CD4-positive, alpha-beta T cell (primary cell): ENCODE measurements around the gene ATP5PD. TPM values are rescaled to one million over a fixed set of nuclear protein-coding genes. Genes with fewer than 3 reads are reported as not detected.

Source experiments
- ATAC-seq: fragments of 200-7000 bp; cut with Tn5 transposase; one replicate; pipeline ENCODE4 v1.10.0; 2022; ENCODE audit warnings: mild to moderate bottlenecking; ENCODE audit not compliant: poor library complexity
- CTCF ChIA-PET: fragments of 350-600 bp; sonication (Branson Sonifier 250); formaldehyde crosslinking; loops from one replicate; lab custom pipeline; 2021; ENCODE audit warnings: antibody characterized with exemption, inconsistent platforms; lab: Charles Lee
- POLR2A ChIA-PET: fragments of 350-600 bp; sonication (Branson Sonifier 250); formaldehyde crosslinking; loops from one replicate; lab custom pipeline; 2021; ENCODE audit warnings: antibody characterized with exemption, inconsistent platforms; lab: Charles Lee
- DNase-seq, 14 experiments: peaks; one replicate each; pipeline ENCODE4 v3.0.0-alpha.2; 2013 to 2020; ENCODE audit warnings: mixed read lengths in 2 of 14
- H3K27ac ChIP-seq, 2 donors: one replicate each; pipeline versions ENCODE4 v1.5.1 to v1.7.0; 2013; ENCODE audit warnings: low read length in 2 of 2, low read depth in 1 of 2, mild to moderate bottlenecking in 1 of 2
- H3K27me3 ChIP-seq, 2 experiments: 1 replicate in 1 of 2; 2 replicates in 1 of 2; pipeline versions ENCODE4 v1.6.1 to v1.7.0; 2013; ENCODE audit warnings: low read length in 2 of 2, control low read depth in 1 of 2, mild to moderate bottlenecking in 1 of 2, moderate library complexity in 1 of 2; ENCODE audit not compliant: insufficient read depth in 2 of 2, control insufficient read depth in 1 of 2
- H3K36me3 ChIP-seq: one replicate; pipeline ENCODE4 v1.6.1; 2013; ENCODE audit warnings: low read length, control low read depth; ENCODE audit not compliant: insufficient read depth
- H3K4me1 ChIP-seq: one replicate; pipeline ENCODE4 v1.6.1; 2013; ENCODE audit warnings: low read length, control low read depth; ENCODE audit not compliant: insufficient read depth
- H3K4me3 ChIP-seq: one replicate; pipeline ENCODE4 v1.5.1; 2013; ENCODE audit warnings: mild to moderate bottlenecking, low read length, moderate library complexity
- H3K9me3 ChIP-seq, 2 experiments: 1 replicate in 1 of 2; 2 replicates in 1 of 2; pipeline versions ENCODE4 v1.6.1 to v1.7.0; 2013; ENCODE audit warnings: low read length in 2 of 2, mild to moderate bottlenecking in 2 of 2, control low read depth in 1 of 2, moderate library complexity in 1 of 2; ENCODE audit not compliant: control insufficient read depth in 1 of 2, insufficient read depth in 1 of 2
- H3K27ac Mint-ChIP-seq: one replicate; pipeline ENCODE4 v1.8.0; 2020; ENCODE audit warnings: mixed read lengths
- H3K27me3 Mint-ChIP-seq: one replicate; pipeline ENCODE4 v1.8.0; 2021; ENCODE audit warnings: mixed read lengths
- H3K36me3 Mint-ChIP-seq: one replicate; pipeline ENCODE4 v1.8.0; 2021; ENCODE audit warnings: low read depth, mixed read lengths
- H3K4me1 Mint-ChIP-seq: one replicate; pipeline ENCODE4 v1.8.0; 2021; ENCODE audit warnings: low read depth, mixed read lengths
- H3K4me3 Mint-ChIP-seq: one replicate; pipeline ENCODE4 v1.8.0; 2020; ENCODE audit warnings: mild to moderate bottlenecking, mixed read lengths
- H3K9me3 Mint-ChIP-seq: one replicate; pipeline ENCODE4 v1.8.0; 2020; ENCODE audit warnings: mixed read lengths
- CTCF ChIP-seq: fragments of 200-600 bp; IDR thresholded peaks from one replicate; pipeline ENCODE4 v1.8.0; 2022; ENCODE audit warnings: antibody characterized with exemption, mild to moderate bottlenecking
- intact Hi-C, 2 experiments: fragments of 100-400 bp; cut with DNase I in 1 of 2; cut with micrococcal nuclease in 1 of 2; formaldehyde crosslinking; loops; one replicate each; pipeline versions ENCODE4 v1.15.1 to v1.9.0; 2023 to 2025; cut with DNase I, micrococcal nuclease
- total RNA-seq, 174 experiments: library from RNA in 2 of 174; stranded (reverse) in 2 of 174; gene quantifications; one replicate each; pipeline ENCODE4 v1.2.3 and lab custom pipeline; 2021 to 2026

ATP5PD gene
- total RNA-seq, 2 experiments from 2014 or later, result 98.5 to 112 TPM

DNA sequence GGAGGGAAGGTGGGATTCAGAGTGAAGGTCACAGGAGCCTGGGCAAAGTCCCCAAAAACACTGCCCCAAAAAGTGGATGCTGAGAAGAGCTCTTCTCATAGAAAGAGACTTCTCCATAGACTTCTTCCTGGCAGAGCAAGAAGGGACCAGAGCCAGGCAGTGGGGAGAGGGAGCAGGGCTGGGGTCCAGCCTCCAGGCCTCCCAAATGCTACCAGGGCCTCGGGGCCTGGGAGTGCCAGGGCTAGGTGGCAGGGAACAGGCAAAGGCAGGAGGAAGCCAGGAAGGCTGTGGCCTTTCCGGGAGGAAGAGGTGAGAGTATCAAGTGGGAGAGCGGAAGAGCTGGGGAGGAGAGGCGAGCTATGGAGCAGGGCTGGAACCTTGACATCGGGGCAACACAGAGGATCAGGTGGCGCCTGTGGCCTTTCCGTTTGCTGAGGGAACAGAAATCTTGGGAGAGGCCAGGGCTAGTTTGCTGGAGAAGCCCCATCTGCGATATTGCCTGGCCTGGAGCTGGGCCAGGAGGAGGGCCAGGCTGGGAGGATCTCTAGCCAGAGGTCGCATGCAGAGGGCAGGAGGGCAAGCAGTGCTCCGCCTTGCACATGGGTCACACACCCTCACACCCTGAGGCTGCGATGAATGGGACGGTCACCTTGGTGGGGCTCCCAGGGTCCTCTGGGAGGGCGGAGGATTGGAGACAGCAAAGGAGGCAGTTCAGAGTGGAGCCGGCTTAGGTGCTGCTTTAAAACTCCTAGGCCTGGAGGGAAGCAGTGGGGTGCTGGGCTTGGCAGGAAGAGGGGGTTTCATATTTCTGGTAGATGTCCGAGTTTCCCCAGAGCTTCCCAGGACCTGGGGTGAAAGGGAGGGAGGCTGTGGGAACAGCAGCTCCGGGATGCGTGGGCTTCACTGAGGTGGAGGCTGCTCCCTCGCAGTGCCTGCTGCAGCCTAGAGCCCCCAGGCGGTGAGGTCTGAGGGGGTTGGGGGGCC, 44.4 kb upstream of the ATP5PD start:
- no peak for DNase-seq
- no peaks in the 10 kb centered on the region for H3K9me3 Mint-ChIP-seq
- peaks cover 48% of the 10 kb centered on the region for H3K4me1 Mint-ChIP-seq
- Histone ChIP-seq H3K27ac (no peak overlapping the region), H3K36me3 (no peaks in the 10 kb centered on the region), H3K4me3 (no peak overlapping the region), H3K27me3 (no peaks in the 10 kb centered on the region), H3K4me1 (peaks cover 36% of the 10 kb centered on the region), H3K9me3 (peaks cover 0 to 4% of the 10 kb centered on the region in 2 experiments)
- H3K4me3 Mint-ChIP-seq, result no peak overlapping the region
- no peaks in the 10 kb centered on the region for H3K36me3 Mint-ChIP-seq
- peak overlapping the region; percentile 87 for H3K27ac Mint-ChIP-seq
- intact Hi-C loops, result no loop called here
- ChIA-PET POLR2A (no interaction called here), CTCF (no interaction called here)
- ATAC-seq, result no peak
- no peak for TF ChIP-seq CTCF
- H3K27me3 Mint-ChIP-seq, result no peaks in the 10 kb centered on the region

DNA sequence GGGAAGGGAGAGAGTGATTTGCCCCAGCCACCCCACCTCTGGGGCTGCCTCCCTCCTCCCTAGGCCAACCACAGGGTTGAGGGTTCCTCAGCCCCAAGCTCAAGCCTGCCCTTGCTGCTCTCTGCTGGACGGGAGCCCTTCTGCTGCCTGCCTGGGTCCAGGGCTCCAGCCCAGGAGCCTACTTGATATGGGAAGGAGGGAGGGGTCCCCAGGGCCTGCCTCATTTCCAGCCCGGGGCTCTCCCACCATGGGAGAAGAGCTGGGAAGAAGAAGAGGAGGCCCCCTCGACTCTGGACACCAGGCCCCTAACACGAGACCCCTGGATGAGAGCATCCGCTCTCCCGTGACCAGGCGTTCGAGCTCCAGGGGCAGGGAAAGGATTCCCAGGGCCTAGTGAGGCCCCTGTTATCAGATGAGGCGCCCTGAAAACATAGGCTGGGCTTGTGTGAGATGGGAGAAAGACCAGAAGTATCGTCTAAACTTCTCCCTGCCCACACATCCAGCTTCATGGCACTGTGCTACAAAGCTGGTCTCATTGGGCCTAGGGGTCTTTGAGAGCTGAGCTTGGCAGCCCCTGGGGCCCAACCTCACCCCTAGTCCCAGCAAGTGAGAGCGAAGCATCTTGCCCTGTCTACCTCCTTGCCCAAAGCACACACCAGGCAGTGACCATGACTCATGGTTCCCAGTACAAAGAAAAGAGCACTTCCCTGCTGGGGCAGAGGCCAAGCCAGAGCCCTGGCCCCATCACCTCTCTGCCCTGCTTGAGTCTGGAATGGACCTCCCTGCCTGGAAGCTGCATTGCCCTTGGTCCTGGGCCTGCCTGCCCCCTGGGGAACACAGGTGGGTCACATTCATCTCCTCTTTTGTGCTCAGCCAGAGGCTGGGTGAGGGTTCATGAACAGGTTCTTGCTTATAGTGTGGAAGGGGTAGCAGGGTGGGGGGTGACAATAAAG, 42.0 kb upstream of the ATP5PD start:
- H3K27ac Mint-ChIP-seq, result peak overlapping the region; percentile 87
- H3K4me1 ChIP-seq, result peaks cover 44% of the 10 kb centered on the region
- intact Hi-C loops, result no loop called here
- DNase-seq (peak in 3 of 14 experiments; percentile 21 to 48 (median 48)), ATAC-seq (no peak)
- TF ChIP-seq CTCF, result no peak
- peak overlapping the region in 1 of 2 donors; percentile 53 for H3K27ac ChIP-seq
- peak overlapping the region; percentile 74 for H3K4me3 ChIP-seq
- POLR2A ChIA-PET, result interaction anchor here (0.9 to 3.1 kb wide), 14 partner anchors 11 to 201 kb away, joined by 3 to 18 read pairs (median 4); partner anchors contain the start of genes ARMC7, KCTD2, MIF4GD and NT5C
- H3K9me3 ChIP-seq, result peaks cover 0 to 1% of the 10 kb centered on the region in 2 experiments
- H3K4me3 Mint-ChIP-seq, result peak overlapping the region; percentile 83
- CTCF ChIA-PET, result interaction anchor here (0.7 kb wide), 1 partner anchor 131 kb away, joined by 3 read pairs; no protein-coding TSS in a partner anchor
- no peaks in the 10 kb centered on the region for H3K27me3 Mint-ChIP-seq
- H3K36me3 ChIP-seq, result no peaks in the 10 kb centered on the region
- no peaks in the 10 kb centered on the region for H3K27me3 ChIP-seq
- no peaks in the 10 kb centered on the region for H3K9me3 Mint-ChIP-seq
- no peaks in the 10 kb centered on the region for H3K36me3 Mint-ChIP-seq
- peaks cover 60% of the 10 kb centered on the region for H3K4me1 Mint-ChIP-seq
